ENCODE measurements around the gene MTCL3.

MTCL3 gene

GRCh38 chr6:127481111-127481510 is 38.0 kb downstream of the MTCL3 start:
- no peak for ATAC-seq
- Histone ChIP-seq H3K4me3 (ENCODE audit: low read length) (no peak overlapping the region), H3K4me1 (ENCODE audit: control insufficient read depth, insufficient read depth, low read length) (no peaks in the 10 kb centered on the region), H3K27me3 (ENCODE audit: control insufficient read depth, insufficient read depth, low read length) (no peaks in the 10 kb centered on the region), H3K27ac (ENCODE audit: low read length) (no peak overlapping the region), H3K36me3 (ENCODE audit: control insufficient read depth, insufficient read depth, low read length) (no peaks in the 10 kb centered on the region), H3K9me3 (ENCODE audit: control insufficient read depth, insufficient read depth, low read length) (no peaks in the 10 kb centered on the region)
- no peaks in the 10 kb centered on the region for H3K36me3 Mint-ChIP-seq
- H3K4me3 Mint-ChIP-seq = no peak overlapping the region
- peaks cover 0 to 9% of the 10 kb centered on the region in 2 donors for H3K27me3 Mint-ChIP-seq (ENCODE audit: low read depth in 2 of 2)
- no peak overlapping the region for H3K27ac Mint-ChIP-seq
- WGBS (ENCODE audit: insufficient coverage) = 85% methylated on average over 2 of the region's 2 CpGs
- intact Hi-C loops (cut with micrococcal nuclease) = no loop called here
- peaks cover 16 to 19% of the 10 kb centered on the region in 2 donors for H3K4me1 Mint-ChIP-seq
- no peak for DNase-seq
- no peak for TF ChIP-seq CTCF (IDR thresholded peaks at IDR 0.05)
- H3K9me3 Mint-ChIP-seq = peaks cover 0 to 3% of the 10 kb centered on the region in 2 donors

GRCh38 chr6:127477658-127478057 is 41.5 kb downstream of the MTCL3 start:
- Mint-ChIP-seq H3K27me3 (ENCODE audit: low read depth in 2 of 2) (peaks cover 0 to 20% of the 10 kb centered on the region in 2 donors), H3K27ac (no peak overlapping the region), H3K9me3 (peaks cover 0 to 2% of the 10 kb centered on the region in 2 donors), H3K4me1 (no peaks in the 10 kb centered on the region), H3K36me3 (no peaks in the 10 kb centered on the region), H3K4me3 (no peak overlapping the region)
- H3K27me3 ChIP-seq (ENCODE audit: control insufficient read depth, insufficient read depth, low read length) = no peaks in the 10 kb centered on the region
- intact Hi-C loops (cut with micrococcal nuclease) = no loop called here
- TF ChIP-seq CTCF (IDR thresholded peaks at IDR 0.05) = no peak
- DNase-seq (no peak), ATAC-seq (no peak)
- WGBS (ENCODE audit: insufficient coverage) = no CpG with 5 or more reads among the region's 1 CpG
- no peaks in the 10 kb centered on the region for H3K4me1 ChIP-seq (ENCODE audit: control insufficient read depth, insufficient read depth, low read length)
- no peak overlapping the region for H3K27ac ChIP-seq (ENCODE audit: low read length)
- no peaks in the 10 kb centered on the region for H3K36me3 ChIP-seq (ENCODE audit: control insufficient read depth, insufficient read depth, low read length)
- no peak overlapping the region for H3K4me3 ChIP-seq (ENCODE audit: low read length)
- H3K9me3 ChIP-seq (ENCODE audit: control insufficient read depth, insufficient read depth, low read length) = no peaks in the 10 kb centered on the region

- intact Hi-C loops (cut with micrococcal nuclease) = no loop called here
These were observed 43.3 kb downstream of the MTCL3 start for GRCh38 chr6:127475823-127476176.

More at GRCh38 chr6:127475823-127476176, 43.3 kb downstream of the MTCL3 start:
- Mint-ChIP-seq H3K36me3 (no peaks in the 10 kb centered on the region), H3K27me3 (ENCODE audit: low read depth in 2 of 2) (peaks cover 0 to 19% of the 10 kb centered on the region in 2 donors), H3K27ac (no peak overlapping the region), H3K4me1 (no peaks in the 10 kb centered on the region), H3K9me3 (peaks cover 0 to 2% of the 10 kb centered on the region in 2 donors), H3K4me3 (no peak overlapping the region)
- H3K36me3 ChIP-seq (ENCODE audit: control insufficient read depth, insufficient read depth, low read length) = no peaks in the 10 kb centered on the region
- TF ChIP-seq CTCF (IDR thresholded peaks at IDR 0.05) = no peak
- H3K4me1 ChIP-seq (ENCODE audit: control insufficient read depth, insufficient read depth, low read length) = no peaks in the 10 kb centered on the region
- H3K27me3 ChIP-seq (ENCODE audit: control insufficient read depth, insufficient read depth, low read length) = no peaks in the 10 kb centered on the region
- no peak overlapping the region for H3K27ac ChIP-seq (ENCODE audit: low read length)
- no peak for ATAC-seq
- no peaks in the 10 kb centered on the region for H3K9me3 ChIP-seq (ENCODE audit: control insufficient read depth, insufficient read depth, low read length)
- no peak for DNase-seq
- 92% methylated on average over 34 of the region's 34 CpGs for WGBS (ENCODE audit: insufficient coverage)
- no peak overlapping the region for H3K4me3 ChIP-seq (ENCODE audit: low read length)
